ENCODE results near the gene WASF3.

DNA sequence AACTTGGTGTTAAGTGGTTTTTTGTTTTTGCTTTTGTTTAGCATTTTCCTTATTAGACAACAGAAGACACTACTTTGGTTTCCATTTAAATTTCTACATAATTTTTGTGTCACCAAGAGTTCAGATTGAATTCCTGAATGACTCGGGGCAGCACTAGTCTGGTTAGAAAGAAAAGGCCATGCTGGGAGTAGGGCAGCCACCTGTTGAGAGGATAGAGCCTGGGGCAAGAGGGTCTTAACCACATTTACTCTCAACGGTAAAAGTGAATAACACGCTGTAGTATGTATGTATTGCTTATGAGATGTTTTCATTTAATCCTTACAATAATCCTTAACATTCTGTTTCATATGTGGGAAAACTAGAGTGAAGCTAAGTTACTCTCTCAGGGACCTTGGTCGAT, 131.5 kb downstream of the WASF3 start:
- TF ChIP-seq, protein P1, sequence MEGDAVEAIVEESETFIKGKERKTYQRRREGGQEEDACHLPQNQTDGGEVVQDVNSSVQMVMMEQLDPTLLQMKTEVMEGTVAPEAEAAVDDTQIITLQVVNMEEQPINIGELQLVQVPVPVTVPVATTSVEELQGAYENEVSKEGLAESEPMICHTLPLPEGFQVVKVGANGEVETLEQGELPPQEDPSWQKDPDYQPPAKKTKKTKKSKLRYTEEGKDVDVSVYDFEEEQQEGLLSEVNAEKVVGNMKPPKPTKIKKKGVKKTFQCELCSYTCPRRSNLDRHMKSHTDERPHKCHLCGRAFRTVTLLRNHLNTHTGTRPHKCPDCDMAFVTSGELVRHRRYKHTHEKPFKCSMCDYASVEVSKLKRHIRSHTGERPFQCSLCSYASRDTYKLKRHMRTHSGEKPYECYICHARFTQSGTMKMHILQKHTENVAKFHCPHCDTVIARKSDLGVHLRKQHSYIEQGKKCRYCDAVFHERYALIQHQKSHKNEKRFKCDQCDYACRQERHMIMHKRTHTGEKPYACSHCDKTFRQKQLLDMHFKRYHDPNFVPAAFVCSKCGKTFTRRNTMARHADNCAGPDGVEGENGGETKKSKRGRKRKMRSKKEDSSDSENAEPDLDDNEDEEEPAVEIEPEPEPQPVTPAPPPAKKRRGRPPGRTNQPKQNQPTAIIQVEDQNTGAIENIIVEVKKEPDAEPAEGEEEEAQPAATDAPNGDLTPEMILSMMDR (IDR thresholded peaks at IDR 0.05; ENCODE audit: low read depth, low read length, poor library complexity, severe bottlenecking): no peak
- TF ChIP-seq EZH2phosphoT487 (IDR thresholded peaks at IDR 0.05; ENCODE audit: borderline replicate concordance, low read length): no peak
